GM12872 (cell line): ENCODE measurements around the gene CFAP77.

Source experiments
- TF ChIP-seq, protein P1 (sequence below): IDR thresholded peaks from 3 replicates; pipeline ENCODE4 v1.5.1; 2011; ENCODE audit warnings: low read depth, mild to moderate bottlenecking, low read length, moderate library complexity; ENCODE audit not compliant: insufficient read depth

CFAP77 gene

GRCh38 chr9:132519033-132519432 lies 109.0 kb downstream of the CFAP77 start:
- TF ChIP-seq, protein P1, sequence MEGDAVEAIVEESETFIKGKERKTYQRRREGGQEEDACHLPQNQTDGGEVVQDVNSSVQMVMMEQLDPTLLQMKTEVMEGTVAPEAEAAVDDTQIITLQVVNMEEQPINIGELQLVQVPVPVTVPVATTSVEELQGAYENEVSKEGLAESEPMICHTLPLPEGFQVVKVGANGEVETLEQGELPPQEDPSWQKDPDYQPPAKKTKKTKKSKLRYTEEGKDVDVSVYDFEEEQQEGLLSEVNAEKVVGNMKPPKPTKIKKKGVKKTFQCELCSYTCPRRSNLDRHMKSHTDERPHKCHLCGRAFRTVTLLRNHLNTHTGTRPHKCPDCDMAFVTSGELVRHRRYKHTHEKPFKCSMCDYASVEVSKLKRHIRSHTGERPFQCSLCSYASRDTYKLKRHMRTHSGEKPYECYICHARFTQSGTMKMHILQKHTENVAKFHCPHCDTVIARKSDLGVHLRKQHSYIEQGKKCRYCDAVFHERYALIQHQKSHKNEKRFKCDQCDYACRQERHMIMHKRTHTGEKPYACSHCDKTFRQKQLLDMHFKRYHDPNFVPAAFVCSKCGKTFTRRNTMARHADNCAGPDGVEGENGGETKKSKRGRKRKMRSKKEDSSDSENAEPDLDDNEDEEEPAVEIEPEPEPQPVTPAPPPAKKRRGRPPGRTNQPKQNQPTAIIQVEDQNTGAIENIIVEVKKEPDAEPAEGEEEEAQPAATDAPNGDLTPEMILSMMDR = no peak

DNA sequence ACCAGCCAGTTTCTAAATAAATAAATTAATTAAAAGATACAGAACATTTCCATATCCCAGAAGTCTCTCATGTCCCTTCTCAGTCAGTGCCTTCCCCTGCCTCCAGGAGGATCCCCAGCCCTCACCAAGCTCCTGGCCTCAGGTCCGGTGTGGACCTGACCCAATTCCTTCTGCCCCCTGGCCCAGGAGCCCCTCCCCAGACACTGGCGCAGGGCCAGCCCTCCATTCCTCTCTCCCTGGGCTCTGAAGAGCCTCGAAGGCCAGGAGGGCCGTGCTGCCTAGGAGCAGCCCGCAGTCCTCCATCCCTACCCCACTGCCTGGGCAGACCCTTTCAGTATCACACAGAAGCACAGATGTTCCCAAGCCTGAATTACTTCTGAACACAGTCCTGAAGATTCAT lies 110.6 kb downstream of the CFAP77 start:
- TF ChIP-seq, protein P1 = no peak

GRCh38 chr9:132525308-132526023 lies 115.5 kb downstream of the CFAP77 start:
- TF ChIP-seq, protein P1 = no peak

DNA sequence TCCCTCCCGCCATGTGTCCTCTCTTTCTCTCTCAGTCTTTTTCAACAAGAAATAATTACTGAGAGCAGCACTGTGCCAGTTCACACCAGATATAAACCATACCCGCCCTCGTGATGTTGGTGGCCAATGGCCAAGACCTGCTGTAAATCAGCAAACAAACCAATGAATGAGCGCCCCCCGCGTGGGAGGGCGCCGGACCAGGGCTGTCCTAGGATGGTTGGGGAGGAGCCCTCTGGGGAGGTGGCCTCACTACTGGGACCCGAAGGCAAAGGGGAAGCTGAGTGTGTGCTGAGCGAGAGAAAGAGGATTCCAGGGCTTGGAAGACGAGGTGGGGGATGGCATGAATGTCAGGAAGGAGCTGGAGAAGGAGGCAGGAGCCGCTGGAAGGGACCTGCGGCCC lies 121.2 kb downstream of the CFAP77 start:
- TF ChIP-seq, protein P1 = no peak

GRCh38 chr9:132531710-132532570 lies 121.9 kb downstream of the CFAP77 start:
- TF ChIP-seq, protein P1 = no peak

GRCh38 chr9:132534832-132535231 lies 124.8 kb downstream of the CFAP77 start:
- TF ChIP-seq, protein P1 = no peak

DNA sequence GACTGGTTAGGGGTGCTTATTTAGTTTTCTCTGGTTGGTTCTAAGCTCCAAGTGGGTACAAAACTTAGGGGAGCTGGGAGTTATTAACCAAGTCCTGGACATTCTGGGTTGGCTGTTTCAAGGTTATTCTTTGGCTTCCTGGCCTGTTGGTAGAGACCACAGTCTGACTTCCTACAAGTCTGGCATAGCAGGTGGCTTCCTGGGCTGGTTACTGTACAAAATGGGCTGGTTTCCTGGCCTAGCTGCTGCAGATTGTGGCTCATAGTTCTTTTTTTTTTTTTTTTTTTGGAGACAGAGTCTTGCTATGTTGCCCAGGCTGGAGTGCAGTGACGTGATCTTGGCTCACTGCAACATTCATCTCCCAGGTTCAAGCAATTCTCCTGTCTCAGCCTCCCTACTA lies 126.1 kb downstream of the CFAP77 start:
- TF ChIP-seq, protein P1 = no peak
